Fibroblast of lung (primary cell): ENCODE results near the gene KAT7. TPM values are rescaled to one million over a fixed set of nuclear protein-coding genes. Genes with fewer than 3 reads are reported as not detected.

ENCODE experiments used
- DNase-seq, 2 donors: peaks; one replicate each; pipeline versions ENCODE4 v3.0.0 to v3.0.0-alpha.2; 2010; ENCODE audit warnings: low read depth in 2 of 2
- H2AFZ ChIP-seq: 2 replicates; pipeline ENCODE4 v1.5.1; 2012; ENCODE audit warnings: low read length, control low read depth, inconsistent platforms
- H3K27ac ChIP-seq: 2 replicates; pipeline ENCODE4 v1.5.1; 2011; ENCODE audit warnings: low read length, control low read depth; ENCODE audit not compliant: insufficient read depth
- H3K27me3 ChIP-seq: 2 replicates; pipeline ENCODE4 v1.5.1; 2011; ENCODE audit warnings: mild to moderate bottlenecking, low read length; ENCODE audit not compliant: control insufficient read depth, insufficient read depth
- H3K36me3 ChIP-seq: 2 replicates; pipeline ENCODE4 v1.5.1; 2011; ENCODE audit warnings: low read length; ENCODE audit not compliant: control insufficient read depth, insufficient read depth
- H3K4me1 ChIP-seq: 2 replicates; pipeline ENCODE4 v1.5.1; 2011; ENCODE audit warnings: low read length; ENCODE audit not compliant: control insufficient read depth, insufficient read depth; ENCODE audit errors: extremely low read depth
- H3K4me2 ChIP-seq: 2 replicates; pipeline ENCODE4 v1.5.1; 2011; ENCODE audit warnings: low read length, control low read depth; ENCODE audit not compliant: insufficient read depth; ENCODE audit errors: extremely low read depth
- H3K4me3 ChIP-seq, 4 experiments: fragments of 200-600 bp in 1 of 4; sonication (generic) in 1 of 4; replicated peaks in 1 of 4; 2 replicates each; pipeline ENCODE4 v1.5.1; 2011 to 2016; ENCODE audit warnings: low read length in 4 of 4, low read depth in 3 of 4, mild to moderate bottlenecking in 3 of 4, control low read depth in 2 of 4, inconsistent platforms in 1 of 4, mixed read lengths in 1 of 4; ENCODE audit not compliant: insufficient read depth in 1 of 4; ENCODE audit errors: control extremely low read depth in 1 of 4
- H3K79me2 ChIP-seq: 2 replicates; pipeline ENCODE4 v1.5.1; 2012; ENCODE audit warnings: mild to moderate bottlenecking, low read length, inconsistent platforms; ENCODE audit not compliant: control insufficient read depth, insufficient read depth
- H3K9ac ChIP-seq: 2 replicates; pipeline ENCODE4 v1.5.1; 2011; ENCODE audit warnings: mild to moderate bottlenecking, low read length, control low read depth; ENCODE audit not compliant: insufficient read depth
- H3K9me3 ChIP-seq: 2 replicates; pipeline ENCODE4 v1.5.1; 2012; ENCODE audit warnings: low read depth, low read length; ENCODE audit not compliant: control insufficient read depth, insufficient read depth
- H4K20me1 ChIP-seq: 2 replicates; pipeline ENCODE4 v1.5.1; 2011; ENCODE audit warnings: low read length; ENCODE audit not compliant: control insufficient read depth, insufficient read depth; ENCODE audit errors: extremely low read depth
- EZH2 ChIP-seq: IDR thresholded peaks from 2 replicates; pipeline ENCODE4 v1.5.1; 2012; ENCODE audit warnings: low read length, control low read depth, mild to moderate bottlenecking; ENCODE audit errors: missing control alignments
- polyA minus RNA-seq: library from RNA; depleted of rRNA, polyadenylated mRNA; stranded (reverse); fragments of >200 nt; gene quantifications from 2 replicates; pipeline ENCODE4 v1.2.3, GENCODE V29; 2011; ENCODE audit warnings: low replicate concordance
- polyA plus RNA-seq, 2 donors: library from polyadenylated mRNA; depleted of rRNA in 1 of 2; stranded (reverse) in 1 of 2; unstranded in 1 of 2; fragments of >200 nt; gene quantifications; 2 replicates each; pipeline ENCODE4 v1.2.1, GENCODE V29; 2011 to 2012; ENCODE audit warnings: missing spikeins in 1 of 2
- total RNA-seq: library from RNA; depleted of rRNA; stranded (reverse); fragments of >200 nt; gene quantifications from 2 replicates; pipeline ENCODE4 v1.2.1, GENCODE V29; 2014
- TF ChIP-seq, protein P1 (sequence below), 2 donors: IDR thresholded peaks in 1 of 2; conservative IDR thresholded peaks in 1 of 2; 1 replicate in 1 of 2; 2 replicates in 1 of 2; pipeline ENCODE4 v1.5.1; 2011 to 2012; ENCODE audit warnings: low read length in 2 of 2, control low read depth in 1 of 2, inconsistent platforms in 1 of 2, low read depth in 1 of 2, mild to moderate bottlenecking in 1 of 2

Gene KAT7
- 30.3 and 35.5 TPM in 2 replicates for total RNA-seq
- polyA plus RNA-seq = 25.6 and 34.2 TPM in 2 replicates
- polyA plus RNA-seq (2012) = 18.1 and 24.6 TPM in 2 replicates
- 23.9 and 60.0 TPM in 2 replicates for polyA minus RNA-seq

DNA sequence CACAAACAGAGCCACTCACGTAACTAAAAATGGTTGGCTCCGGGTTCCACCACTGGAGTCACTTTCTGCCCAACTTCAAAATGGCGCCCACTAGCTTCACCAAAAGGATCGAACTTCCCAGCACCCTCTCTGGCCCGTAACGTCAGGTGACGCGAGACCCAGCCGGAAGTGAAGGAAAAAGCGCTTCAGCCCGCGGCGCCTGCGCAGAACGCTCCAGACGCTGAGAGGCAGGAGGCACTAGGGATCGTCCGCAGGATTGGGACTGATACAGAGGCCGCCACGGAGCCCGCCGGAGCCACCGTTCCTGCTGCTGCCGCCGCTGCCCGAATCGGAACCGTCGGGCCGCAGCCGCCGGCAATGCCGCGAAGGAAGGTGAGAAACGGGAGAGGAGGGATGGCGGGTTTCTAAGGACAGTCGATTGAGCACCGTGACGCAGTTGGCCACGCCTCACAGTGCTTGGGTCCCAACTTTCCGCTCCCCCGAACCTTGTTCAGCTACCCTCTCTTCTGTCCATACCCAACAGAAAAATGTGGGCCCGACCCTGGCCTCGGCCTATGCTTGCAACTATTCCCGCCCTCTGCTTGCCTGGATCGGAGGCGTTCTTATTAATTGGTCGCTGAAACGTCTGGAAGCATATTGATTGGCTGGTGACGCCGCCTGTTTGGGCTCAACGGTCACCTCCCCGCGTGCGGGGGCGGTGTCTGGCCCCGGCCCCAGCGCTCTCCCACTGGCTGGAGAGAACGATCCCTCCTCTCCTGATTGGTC, at the start of gene KAT7:
Gene KAT7 (plus strand): TSS at position 204 of the 765 bp plus-strand sequence. CDS start 154 bp downstream, at position 358.
- TF ChIP-seq, protein P1, sequence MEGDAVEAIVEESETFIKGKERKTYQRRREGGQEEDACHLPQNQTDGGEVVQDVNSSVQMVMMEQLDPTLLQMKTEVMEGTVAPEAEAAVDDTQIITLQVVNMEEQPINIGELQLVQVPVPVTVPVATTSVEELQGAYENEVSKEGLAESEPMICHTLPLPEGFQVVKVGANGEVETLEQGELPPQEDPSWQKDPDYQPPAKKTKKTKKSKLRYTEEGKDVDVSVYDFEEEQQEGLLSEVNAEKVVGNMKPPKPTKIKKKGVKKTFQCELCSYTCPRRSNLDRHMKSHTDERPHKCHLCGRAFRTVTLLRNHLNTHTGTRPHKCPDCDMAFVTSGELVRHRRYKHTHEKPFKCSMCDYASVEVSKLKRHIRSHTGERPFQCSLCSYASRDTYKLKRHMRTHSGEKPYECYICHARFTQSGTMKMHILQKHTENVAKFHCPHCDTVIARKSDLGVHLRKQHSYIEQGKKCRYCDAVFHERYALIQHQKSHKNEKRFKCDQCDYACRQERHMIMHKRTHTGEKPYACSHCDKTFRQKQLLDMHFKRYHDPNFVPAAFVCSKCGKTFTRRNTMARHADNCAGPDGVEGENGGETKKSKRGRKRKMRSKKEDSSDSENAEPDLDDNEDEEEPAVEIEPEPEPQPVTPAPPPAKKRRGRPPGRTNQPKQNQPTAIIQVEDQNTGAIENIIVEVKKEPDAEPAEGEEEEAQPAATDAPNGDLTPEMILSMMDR (conservative IDR thresholded peaks at IDR 0.05 in 1 of 2, IDR thresholded peaks at IDR 0.05 in 1 of 2; ENCODE audit: low read depth in 1 of 2, low read length in 2 of 2) = no peak
- no peak for TF ChIP-seq EZH2
- DNase-seq = peak; percentile 99 to 100

DNA sequence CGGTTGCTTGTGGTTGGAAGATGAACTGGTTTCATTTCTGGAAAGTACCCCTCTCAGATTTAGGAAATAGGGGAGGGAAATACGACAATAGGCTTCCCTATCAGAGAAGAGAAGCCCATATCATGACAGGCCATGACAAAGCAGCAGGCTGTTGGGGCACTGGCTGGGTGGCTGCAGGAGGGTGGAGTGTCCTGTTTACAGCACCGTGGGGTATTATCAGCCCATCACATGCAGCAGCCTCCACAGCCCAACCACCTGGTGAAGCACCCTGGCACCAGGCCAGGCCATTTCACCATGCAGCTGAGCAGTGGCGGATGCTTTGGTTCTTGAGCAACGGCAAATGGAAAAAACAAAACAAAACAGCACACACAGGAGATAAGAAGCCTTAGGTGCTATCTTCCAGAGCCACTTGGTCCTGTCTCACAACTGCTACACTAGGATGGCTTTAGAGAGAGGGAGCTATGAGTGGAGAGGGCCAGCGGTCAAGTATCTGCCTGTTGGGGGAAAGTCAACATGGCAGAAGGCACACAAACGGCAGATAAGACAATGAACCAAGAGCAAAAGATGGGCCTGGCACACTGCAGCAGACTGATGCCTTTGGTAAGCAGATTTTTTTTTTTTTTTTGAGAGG, 48.7 kb upstream of the KAT7 start:
- Histone ChIP-seq H3K9me3 (no peaks in the 10 kb centered on the region), H3K36me3 (no peaks in the 10 kb centered on the region), H3K4me1 (peaks cover 6% of the 10 kb centered on the region), H4K20me1 (no peaks in the 10 kb centered on the region), H3K79me2 (no peaks in the 10 kb centered on the region), H3K4me3 (no peak overlapping the region), H3K27ac (no peak overlapping the region), H3K9ac (no peak overlapping the region), H3K27me3 (no peaks in the 10 kb centered on the region), H2AFZ (no peak overlapping the region), H3K4me2 (no peak overlapping the region)
- TF ChIP-seq EZH2 = no peak
- TF ChIP-seq, protein P1 (conservative IDR thresholded peaks at IDR 0.05 in 1 of 2, IDR thresholded peaks at IDR 0.05 in 1 of 2; ENCODE audit: low read depth in 1 of 2, low read length in 2 of 2) = no peak
- DNase-seq = peak in 1 of 2 donors; percentile 21

More for the DNA sequence above, at the start of gene KAT7:
- Histone ChIP-seq H4K20me1 (no peaks in the 10 kb centered on the region), H3K9me3 (no peaks in the 10 kb centered on the region), H3K9ac (peak within 1 kb of the TSS; percentile 99), H3K4me1 (peaks cover 3% of the 10 kb centered on the region), H3K4me3 (peak within 1 kb of the TSS; percentile 69 to 99 (median 76)), H3K27me3 (no peaks in the 10 kb centered on the region), H3K27ac (peak within 1 kb of the TSS; percentile 98), H3K4me2 (peak within 1 kb of the TSS; percentile 90), H3K36me3 (peaks cover 2% of the 10 kb centered on the region), H2AFZ (peak within 1 kb of the TSS; percentile 85), H3K79me2 (peaks cover 43% of the 10 kb centered on the region)

DNA sequence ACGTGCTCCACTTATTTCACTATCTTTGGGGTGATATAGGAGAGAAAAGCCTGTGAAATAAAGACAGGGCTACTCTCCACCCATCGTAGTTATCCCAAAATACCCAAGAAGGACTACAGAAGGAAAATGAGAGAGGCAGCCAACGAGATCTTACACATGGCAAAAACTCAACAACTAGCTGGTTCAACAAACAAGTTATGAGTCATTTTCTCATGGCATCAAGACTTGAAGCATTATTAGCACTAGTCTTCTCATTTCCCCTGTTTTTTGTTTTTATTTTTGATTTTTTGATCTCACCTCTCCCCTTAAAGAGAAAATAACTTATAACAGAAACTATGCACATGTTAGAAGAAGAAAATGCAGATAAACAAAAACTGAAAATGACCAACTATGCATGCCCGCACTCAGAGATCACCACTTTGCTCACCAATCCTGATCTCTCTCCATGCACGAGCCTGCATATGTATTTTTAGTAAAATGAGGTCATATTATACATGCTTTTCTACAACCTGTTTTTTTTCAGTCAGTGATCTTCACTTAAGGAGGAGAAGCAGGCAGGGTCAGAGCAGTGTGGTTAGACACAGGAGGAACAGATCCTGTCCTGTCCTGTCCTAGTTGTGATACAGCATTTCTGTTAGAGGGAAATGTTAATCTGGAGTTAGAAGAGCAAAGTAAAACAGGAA, 47.3 kb upstream of the KAT7 start:
- H3K27me3 ChIP-seq = no peaks in the 10 kb centered on the region
- H4K20me1 ChIP-seq = no peaks in the 10 kb centered on the region
- H3K4me2 ChIP-seq = no peak overlapping the region
- no peak overlapping the region for H3K27ac ChIP-seq
- no peaks in the 10 kb centered on the region for H3K79me2 ChIP-seq
- TF ChIP-seq EZH2 = no peak
- TF ChIP-seq, protein P1 (conservative IDR thresholded peaks at IDR 0.05 in 1 of 2, IDR thresholded peaks at IDR 0.05 in 1 of 2; ENCODE audit: low read depth in 1 of 2, low read length in 2 of 2) = no peak
- H3K36me3 ChIP-seq = no peaks in the 10 kb centered on the region
- no peaks in the 10 kb centered on the region for H3K9me3 ChIP-seq
- peak; percentile 15 to 33 for DNase-seq
- H2AFZ ChIP-seq = no peak overlapping the region
- H3K9ac ChIP-seq = no peak overlapping the region
- H3K4me1 ChIP-seq = peaks cover 6% of the 10 kb centered on the region
- H3K4me3 ChIP-seq = no peak overlapping the region
